HG03045 (cell line): ENCODE measurements around the gene CES4A.
"Not testable (repeated sequence)": the region's sequence is repeated elsewhere in the genome, so short reads cannot be mapped to it uniquely, and the experiment has no call there.

Experiments used
- ATAC-seq: cut with Tn5 transposase; IDR thresholded peaks from one replicate; pipeline ENCODE4 v1.9.1; 2021; ENCODE audit warnings: mild to moderate bottlenecking, moderate library complexity; ENCODE audit not compliant: unreplicated experiment

Gene CES4A

GRCh38 chr16:67041520-67041919 is 53.1 kb downstream of the CES4A start:
- not testable (repeated sequence) for ATAC-seq

- ATAC-seq, result no peak
These were observed 55.0 kb downstream of the CES4A start for GRCh38 chr16:67043420-67043819.

DNA sequence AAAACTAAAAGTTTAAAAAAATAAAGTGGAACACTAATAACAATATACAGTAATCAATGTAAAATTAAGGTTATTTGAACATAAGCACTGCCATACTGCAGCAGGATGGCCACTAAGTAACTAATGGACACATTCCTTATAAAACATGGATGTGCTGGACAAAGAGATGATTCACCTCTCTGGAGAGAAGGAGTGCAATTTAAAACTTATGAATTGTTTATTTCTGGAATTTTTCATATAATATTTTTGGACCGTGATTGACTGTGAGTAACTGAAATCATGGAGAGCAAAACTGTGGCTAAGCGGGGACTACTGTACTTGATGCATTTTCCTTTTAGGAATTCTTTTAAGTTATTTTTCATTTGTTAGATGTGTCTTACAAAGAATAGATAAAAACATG is 62.4 kb downstream of the CES4A start:
- no peak for ATAC-seq

DNA sequence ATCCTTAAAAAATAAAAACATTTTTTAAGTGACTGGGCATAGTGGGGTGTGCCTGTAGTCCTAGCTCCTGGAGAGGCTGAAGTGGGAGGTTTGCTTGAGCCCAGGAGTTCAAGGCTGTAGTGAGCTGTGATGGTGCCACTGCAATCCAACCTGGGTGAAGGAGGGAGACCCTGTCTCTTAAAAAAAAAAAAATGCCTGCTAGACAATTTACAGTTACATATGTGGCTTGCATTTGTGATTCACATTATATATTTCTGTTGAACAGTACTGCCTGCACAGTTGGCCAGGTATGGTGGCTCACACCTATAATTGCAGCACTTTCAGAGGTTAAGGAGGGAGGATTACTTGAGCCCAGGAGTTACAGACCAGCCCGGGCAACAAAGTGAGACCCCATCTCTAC is 64.0 kb downstream of the CES4A start:
- no peak for ATAC-seq

GRCh38 chr16:67053767-67054334 is 65.5 kb downstream of the CES4A start:
- no peak for ATAC-seq

DNA sequence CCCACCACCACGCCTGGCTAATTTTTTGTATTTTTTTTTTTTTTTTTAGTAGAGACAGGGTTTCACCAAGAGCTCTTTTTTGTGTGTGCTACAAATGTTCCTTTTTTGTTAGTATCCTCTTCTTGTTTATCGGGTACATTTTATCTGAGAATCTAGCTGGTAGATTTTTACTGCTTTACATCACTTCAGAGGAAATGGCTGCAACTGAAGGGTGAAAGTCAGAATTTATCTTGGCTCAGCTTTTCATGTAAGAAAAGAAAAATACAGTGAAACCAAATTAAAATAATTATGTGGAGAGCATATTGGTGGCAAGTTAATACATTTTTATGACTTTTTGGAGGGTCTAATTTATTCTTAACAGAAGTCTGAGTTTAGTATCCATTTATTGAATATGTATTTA is 66.5 kb downstream of the CES4A start:
- ATAC-seq, result no peak

GRCh38 chr16:67055712-67056487 is 67.5 kb downstream of the CES4A start:
- no peak for ATAC-seq
